Activated effector memory CD4-positive, alpha-beta T cell treated with Interleukin-2 at 50 U/mL for 16 hours (primary cell): Measurements from ENCODE around the gene SMKR1.
"Not testable (repeated sequence)": the region's sequence is repeated elsewhere in the genome, so short reads cannot be mapped to it uniquely, and the experiment has no call there.

Experiments used
- DNase-seq: peaks from one replicate; pipeline ENCODE4 v3.0.0-alpha.2; 2020

Gene SMKR1

DNA sequence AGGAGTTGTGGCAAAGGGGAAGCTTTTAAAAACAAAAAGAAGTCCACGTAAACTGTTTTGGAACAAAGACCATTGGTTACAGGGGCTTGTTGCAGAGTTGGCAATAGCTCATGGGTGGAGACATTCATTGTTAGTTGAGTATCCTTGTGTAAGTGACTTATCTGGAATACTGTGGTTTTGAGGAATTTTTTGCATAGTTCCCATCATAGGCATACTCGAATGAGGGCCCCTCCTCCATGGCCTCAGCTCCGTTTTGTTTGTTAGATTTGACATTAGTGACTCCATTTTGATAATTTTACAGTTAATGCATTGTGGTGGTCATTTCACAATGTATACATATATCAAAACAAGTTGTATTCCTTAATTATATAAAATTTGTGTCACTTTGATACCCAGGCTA, 12.8 kb upstream of the SMKR1 start:
- no peak for DNase-seq

DNA sequence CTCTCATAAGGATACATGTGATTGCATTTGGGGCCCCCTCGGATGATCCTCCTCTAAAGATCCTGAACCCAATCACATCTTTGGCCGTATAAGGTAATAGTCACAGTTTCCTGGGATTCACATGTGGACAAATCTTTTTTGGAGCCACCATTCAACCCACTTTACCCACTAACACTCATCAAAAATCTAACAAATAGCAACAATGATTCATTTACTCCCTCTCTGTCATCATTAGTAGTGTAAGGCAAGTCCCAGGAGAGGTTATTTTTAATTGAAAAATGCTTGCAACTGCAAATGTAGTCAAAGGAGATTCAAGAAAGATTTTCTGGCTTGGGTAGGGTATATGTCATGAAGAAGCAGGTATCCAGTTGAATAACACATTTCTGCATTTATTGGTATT, 9.9 kb upstream of the SMKR1 start:
- no peak for DNase-seq

DNA sequence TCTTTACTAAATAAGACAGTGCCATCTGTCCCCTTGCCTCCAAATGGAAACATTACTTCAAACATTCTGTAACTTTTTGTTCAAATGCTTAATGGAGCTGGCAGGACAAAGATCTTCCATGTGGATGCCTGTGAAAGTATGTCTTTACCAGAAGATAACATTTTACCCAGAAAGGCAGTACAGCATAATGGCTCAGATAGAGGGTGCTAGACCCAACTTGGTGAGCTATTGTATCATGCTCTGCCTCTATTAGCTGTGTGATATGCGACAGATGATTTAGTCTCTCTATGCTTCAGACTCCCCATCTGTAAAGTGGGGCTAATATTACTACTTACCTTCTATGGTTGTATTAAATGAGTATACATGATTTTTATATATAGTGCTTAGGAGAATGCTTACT, 8.8 kb upstream of the SMKR1 start:
- DNase-seq = no peak

DNA sequence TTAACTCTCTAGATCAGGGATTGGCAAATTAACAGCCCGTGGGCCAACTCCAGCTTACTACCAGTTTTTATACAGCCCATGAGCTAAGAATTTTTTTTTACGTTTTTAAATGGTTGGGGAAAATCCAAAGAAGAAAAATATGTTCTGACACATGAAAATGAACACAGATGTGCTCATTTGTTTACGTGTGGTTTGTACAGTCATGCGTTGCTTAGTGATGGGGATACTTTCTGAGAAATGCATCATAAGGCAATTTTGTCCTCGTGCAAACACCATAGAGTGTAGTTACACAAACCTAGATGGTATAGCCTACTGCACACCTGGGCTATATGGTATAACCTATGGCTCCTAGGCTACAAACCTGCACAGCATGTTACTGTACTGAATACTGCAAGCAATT, 8.3 kb upstream of the SMKR1 start:
- no peak for DNase-seq

DNA sequence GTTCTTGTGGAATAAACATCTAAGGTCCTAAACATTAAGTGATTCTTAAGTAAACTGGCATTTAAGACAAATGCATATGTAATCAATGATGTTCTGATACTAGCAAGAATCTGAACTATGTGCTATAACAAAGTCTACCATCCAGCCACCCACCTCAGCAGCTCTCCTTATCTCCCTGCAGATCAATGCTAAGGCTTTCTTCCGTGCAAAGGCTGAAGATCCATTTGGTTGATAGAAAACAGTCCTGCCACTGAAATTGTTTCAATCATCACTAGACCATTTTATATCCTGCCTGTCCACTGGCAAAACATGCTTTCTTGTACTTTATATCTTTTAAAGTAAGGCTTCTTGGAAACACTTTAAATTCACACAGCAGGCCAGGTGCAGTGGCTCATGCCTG, 6.3 kb upstream of the SMKR1 start:
- DNase-seq = no peak

DNA sequence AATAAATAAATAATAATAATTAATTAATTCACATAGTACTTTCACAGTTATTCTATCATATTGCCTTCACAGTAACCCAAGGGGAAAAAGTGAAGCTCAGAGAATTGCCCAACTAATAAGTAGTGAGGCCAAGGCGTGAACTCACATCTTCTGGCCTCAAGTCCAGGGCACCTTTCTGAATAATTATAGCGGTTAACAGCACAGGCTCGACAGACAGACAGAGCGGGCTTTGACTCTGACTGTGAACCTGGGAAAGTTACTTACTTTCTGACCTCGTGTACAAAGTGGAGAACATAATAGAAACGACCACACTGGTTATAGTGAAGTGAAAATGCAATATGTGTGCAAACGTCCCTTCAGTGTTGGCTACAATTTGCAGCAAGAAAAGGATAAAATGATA, 5.7 kb upstream of the SMKR1 start:
- no peak for DNase-seq

DNA sequence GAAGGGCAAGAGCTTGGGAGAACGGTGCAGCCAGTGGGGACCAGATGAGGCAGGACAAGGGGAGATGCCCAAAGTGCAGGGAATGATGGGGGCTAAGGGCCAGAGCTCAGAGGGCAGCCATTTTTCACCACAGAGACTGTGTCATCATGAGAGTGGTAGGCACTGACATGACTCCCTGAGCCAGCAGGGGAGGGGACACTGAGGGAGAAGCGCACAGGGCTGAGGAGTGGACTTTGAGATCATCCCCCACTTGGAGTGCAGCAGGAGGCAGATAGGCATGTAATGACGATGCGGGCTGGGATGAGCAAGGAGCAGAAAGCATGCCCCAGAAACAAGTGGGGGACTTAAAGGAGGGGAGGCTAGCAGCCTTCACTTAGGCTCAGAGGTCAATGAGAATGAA, 5.2 kb upstream of the SMKR1 start:
- DNase-seq = no peak

DNA sequence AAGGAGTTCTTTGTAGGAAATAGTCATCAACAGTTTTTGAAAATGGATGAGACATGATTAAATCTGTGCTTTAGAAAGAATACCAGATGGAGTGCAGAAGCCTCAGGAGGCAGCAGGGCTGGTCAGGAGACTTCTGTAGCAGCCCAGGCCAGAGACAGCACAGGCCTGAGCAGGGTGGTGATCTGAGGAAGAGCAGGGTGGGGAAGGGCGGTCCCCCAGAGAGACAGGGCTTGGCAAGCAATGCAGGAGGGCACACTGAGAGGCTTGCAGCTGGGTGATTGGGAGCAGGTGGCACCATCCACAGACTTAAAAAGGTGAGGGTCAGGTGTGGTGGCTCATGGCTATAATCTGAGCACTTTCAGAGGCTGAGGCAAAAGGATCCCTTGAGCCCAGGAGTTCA, 4.3 kb upstream of the SMKR1 start:
- no peak for DNase-seq

DNA sequence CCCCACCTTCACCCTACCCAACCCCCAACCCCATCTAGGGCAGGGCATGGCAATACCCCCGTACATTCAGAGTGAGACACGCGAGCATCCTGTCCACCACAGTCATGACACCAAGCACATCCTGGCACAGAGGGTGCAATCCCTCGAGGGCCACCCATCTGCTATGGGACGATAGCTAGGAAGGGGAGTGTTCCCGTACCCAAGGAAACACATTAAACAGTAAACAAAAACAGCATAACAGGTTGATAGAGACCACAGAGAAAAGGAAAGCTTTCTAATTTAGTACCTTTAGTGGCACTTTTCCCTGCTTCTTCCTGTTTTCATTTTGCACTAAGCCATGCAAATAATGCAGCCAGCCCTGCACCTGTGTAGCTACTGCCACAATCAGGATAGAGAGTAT, 2.3 kb upstream of the SMKR1 start:
- no peak for DNase-seq

DNA sequence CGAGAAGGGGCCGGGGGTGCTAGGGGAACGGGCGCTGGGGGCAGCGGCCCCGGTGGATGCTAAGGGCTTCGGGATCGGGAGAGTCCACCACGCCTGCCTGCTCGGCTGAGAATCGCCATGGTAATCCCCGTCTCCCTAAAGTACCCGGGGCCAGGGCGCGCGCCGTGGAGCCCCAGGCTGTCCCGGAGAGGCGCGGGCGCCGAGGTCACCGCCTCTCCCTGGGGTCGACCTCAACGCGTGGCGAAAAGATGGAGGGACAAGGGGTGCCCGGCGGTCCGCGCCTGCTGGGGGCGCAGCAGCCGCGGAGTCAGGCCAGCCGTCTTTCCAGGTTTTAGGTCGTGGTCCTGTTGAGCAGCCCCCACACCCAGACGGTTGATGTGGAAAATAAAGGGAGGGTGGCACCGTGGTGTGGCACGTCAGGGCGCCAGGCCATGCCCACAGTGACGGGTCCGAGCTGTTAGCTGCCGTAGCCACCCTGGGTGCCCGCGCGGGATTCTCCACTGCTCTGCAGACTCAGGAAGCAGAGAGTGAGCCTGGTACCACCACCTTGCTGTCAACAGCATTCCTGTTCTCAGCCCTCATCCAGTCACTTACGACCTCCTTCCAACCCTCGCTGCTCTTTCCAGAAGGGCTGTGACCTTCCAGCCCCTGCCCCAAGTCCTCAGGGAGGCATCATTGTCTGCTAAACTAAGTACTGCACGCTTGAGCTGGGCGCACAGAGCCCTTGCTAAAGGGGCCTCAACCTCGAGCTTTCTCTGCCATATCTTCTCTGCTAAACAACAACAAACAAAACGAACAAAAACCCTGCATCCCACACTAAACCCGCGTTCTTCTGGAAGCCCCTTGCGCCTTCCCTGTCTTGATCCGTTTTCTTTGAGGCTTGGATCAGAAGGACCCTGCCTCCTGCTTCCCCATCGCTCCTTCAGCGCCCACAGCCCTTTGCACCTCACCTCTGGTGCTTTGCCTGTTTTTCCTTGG, 666 bp downstream of the SMKR1 start:
- DNase-seq = no peak

DNA sequence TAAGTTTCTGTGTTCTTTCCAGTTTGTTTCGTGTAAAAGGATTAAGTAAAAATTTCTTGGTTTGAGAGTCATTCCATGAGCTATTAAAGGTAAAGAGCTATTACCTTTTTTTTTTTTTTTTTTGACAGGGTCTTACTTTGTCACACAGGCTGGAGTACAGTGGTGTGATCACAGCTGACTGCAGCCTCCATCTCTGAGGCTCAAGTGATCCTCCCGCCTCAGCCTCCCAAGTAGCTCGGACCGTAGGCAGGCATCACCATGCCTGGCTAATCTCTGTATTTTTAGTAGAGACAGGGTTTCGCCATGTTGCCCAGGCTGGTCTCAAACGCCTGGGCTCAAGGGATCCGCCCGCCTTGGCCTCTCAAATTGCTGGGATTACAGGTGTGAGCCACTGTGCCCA, 1.4 kb downstream of the SMKR1 start:
- DNase-seq = no peak

DNA sequence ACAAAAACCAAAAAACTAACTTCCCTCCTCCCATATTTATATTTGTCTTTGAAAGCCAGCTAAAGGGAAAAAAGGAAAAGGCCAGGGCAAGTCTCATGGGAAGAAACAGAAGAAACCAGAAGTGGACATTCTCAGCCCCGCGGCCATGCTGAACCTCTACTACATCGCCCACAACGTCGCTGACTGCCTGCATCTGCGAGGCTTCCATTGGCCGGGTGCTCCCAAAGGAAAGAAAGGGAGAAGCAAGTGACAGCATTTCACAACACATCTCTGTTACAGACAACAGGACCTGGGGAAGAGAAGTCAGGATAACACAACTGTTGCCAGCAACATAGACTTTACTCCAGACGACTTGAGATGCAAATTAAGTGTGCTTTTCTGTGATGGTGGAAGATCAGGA, 9.9 kb downstream of the SMKR1 start:
- no peak for DNase-seq

DNA sequence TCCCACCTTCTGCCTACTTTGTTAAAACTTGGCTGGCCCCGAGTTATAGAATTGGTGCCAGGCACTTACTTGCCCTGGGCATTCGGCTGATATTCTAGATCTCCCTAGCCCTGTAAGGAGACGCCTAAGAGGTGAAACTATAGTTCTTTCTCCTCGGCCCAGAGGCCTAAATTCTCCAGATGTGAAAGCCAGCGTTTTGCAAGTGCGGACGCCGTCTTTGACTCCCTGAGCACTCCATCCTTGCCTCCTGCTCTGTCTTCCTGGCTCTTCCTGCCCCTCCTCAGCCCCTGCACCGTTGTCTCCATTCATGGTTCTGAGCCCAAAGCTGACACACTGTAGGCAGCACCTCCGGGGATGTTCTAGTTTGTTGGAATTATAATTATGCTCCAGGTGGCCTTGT, 11.2 kb downstream of the SMKR1 start:
- DNase-seq = no peak

DNA sequence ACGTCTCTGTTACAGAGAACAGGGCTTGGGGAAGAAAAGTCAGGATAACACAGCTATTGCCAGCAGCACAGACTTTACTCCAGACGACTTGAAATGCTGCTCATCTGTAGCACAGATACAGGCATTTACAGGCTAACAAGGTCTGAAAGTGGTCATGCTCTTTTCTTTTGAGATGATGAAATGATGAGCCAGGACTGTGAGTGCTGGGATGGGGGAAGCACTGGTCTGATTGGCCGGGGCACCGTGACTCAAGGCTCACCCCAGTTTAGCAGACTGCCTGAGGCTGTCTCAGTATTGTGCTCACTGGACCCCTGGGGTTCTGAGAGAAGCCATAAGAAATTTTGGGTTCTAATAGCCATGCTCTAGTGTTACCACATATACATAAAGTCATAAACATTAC, 12.4 kb downstream of the SMKR1 start:
- DNase-seq = no peak

DNA sequence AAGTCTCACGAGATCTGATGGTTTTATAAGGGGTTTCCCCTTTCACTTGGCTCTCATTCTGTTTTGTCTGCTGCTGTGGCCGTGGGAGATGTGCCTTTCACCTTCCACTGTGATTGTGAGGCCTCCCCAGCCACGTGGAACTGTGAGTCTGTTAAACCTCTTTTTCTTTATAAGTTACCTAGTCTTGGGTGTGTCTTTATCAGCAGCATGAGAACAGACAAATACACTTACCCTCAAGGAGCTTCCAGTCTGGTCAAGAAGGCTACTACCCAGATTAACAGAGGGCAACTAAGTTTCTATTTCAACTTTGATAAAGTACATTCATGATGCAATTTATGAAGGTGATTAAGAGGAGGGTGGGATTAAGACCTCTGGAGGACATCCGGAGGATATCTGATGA, 13.1 kb downstream of the SMKR1 start:
- no peak for DNase-seq

DNA sequence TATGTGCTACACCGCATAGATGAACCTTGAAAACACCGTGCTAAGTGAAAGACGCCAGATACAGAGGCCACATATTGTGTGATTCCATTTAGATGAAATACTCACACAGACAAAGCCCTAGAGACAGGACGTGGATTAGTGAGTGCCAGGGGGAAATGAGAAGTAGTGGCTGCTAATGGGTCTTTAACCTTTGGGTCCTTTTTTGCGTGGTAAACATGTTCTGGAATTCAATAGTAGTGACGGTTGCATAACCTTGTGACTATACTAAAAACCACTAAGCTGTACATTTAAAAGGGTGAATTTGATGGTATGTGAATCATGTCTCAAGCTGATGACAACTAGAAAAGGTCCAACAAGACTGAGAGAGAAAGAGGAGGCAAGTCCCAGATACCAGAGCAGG, 15.6 kb downstream of the SMKR1 start:
- DNase-seq = no peak

DNA sequence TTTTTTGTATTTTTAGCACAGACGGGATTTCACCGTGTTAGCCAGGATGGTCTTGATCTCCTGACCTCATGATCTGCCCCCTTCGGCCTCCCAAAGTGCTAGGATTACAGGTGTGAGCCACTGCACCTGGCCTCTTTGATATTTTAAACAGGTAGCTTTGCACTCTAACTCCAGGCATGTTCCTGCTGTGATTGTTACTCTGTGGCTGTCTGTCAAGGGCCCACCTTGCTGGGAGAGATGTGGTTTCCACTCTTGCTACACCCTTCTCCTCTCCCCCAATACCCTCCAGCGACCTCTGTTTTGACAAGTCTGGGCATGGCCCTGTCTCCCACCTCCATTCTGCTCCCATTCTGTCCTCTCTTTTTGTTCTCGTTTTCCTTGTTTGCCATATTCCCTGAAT, 17.1 kb downstream of the SMKR1 start:
- no peak for DNase-seq

DNA sequence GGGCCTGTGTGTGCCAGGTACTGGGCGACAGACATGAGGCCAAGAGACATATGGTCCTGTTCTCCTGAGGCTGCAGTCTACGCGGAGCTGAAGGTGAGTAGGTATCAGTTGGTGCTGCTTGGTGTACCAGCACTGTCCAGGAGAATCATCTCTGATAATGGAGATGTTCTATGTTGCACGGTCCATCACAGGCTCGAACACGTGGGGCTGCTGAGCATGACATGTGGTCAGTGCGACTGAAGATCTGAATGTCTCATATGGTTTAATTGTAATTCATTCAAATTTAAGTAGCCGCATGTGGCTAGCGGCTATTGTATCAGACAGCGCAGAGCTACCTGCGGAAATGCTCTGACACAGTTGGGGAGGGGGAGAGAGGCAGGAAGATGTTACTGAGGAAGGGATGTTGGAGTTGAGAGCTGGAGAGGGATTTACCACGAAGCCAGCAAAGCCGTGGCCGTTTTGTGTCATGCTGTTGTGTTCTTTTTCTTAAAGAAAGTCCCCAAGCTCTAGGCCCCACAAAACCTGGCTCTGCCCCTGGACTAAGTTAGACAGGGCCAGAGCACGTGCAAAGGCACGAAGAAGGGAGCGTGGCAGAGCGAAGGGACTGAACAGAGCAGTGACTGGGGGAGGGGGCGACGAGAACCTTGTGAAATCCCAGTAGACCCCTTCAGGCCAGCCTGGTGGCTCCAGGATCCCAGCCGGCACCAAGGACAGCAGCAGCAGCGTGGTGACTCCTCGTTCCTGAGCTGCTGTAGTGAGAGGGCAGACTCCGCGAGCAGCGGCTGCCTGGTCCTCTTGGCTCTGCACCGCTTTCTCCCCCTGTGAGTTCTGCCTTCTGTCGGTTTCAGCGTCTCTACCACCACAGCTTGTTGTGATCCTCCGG, 20.0 kb downstream of the SMKR1 start:
- DNase-seq = no peak

DNA sequence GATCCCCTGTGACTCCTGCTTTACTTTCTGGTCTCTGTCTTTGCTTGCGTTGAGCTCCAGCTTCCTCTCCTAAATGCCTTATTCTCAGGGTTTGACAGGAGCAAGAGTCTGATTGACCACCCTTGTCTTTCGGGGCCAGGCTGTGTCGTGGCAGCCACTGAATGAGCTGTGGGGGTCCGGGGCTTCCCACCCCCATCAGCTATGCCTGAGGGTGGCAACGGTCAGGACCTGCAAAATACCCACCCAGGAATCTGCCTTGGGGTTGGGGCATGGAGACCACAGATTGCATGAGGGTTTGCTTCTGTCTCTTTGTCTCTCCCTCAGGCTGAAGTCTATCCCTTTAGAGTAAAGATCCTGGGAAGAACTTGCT, 20.6 kb downstream of the SMKR1 start:
- DNase-seq = no peak

DNA sequence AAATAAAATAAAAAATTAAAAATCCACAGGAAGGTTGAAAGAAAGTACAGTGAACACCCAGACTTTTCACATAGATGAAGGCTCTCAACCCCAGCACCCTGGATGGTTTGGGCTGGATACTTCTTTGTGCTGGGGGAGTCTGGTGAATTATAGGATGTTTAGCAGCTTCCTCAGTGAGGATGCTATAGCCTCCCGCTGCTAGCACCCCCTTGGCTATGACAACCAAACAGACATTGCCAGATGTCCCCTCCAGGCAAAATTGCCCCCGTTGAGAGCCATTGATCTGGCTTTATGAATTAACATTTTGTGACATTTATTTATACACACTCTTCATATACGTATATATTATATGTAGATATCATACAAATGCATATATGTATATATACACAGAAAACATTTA, 21.6 kb downstream of the SMKR1 start:
- DNase-seq = no peak

DNA sequence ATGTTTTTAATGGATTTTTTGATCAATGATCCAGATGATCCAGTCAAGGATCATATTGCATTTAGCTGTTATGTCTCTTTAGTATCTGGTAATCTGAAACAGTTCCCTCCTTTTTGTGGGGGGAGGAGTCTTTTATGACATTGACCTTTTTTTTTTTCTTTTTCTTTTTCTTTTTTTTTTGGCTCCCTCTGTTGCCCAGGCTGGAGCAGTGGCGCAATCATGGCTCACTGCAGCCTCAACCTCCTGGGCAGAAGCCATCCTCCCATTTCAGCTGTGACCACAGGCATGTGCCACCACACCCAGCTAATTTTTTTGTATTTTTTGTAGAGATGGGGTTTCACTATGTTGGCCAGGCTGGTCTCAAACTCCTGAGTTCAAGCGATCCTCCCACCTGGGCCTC, 22.1 kb downstream of the SMKR1 start:
- DNase-seq = not testable (repeated sequence)

DNA sequence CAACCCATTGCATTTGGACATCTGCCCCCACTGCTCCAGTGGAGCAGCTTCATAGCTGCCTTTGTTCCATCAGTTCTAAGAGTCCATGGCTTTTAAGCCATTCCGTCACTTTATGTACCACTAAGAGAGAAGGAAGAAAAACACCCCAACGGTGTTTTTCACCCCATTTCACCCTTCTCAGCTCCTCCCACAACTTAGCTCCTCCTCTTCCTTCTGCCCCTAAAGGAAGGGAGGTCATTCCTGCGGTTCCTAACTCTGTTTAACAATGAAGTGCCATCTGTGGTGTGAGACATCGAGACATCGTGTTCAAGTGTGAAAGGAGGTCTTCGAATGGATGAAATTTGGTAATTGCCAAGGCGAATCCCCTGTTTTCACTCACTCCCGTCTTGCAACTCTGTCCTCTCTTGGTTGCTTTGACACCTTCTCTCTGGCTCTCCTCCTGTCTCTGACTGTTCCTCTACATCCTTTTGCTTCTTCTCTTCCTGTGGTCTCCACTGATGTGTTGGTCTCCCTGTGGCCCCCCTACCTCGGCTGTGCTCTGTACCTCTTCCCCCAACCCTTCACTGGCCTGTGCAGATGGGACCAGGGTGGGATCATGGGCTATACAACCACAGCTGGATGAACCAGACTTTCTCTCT, 23.0 kb downstream of the SMKR1 start:
- no peak for DNase-seq

DNA sequence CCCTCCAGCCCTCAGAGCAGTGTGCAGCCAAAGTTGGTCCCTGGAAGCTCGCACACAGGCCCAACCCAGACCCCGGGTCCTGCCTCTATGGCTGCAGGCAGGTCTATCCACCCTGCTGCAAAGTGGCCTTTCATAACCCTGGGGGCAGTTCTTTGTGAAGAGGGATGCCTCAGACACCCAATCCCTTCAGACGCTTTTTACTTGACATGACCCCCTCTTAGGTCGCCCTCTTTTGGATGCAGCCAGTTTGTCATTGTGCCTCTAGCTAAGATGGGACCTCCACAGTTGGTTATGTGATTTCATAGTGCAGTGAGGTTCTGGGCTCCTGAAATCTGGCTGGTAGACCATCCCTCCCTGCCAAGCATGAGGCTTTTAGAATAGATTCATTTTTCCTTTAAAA, 27.3 kb downstream of the SMKR1 start:
- DNase-seq = no peak
